Nephron (organoid): ENCODE measurements around the gene GDI2.
A peak's percentile ranks its signal among the peaks of the same experiment; 100 is the strongest.

Source experiments
- H3K27ac Mint-ChIP-seq, 3 experiments: 2 replicates each; pipeline ENCODE4 v1.8.0; 2020; ENCODE audit warnings: mixed read lengths in 3 of 3, mild to moderate bottlenecking in 2 of 3, moderate library complexity in 1 of 3
- H3K27me3 Mint-ChIP-seq: 2 replicates; pipeline ENCODE4 v1.8.0; 2021; ENCODE audit warnings: low read depth, mild to moderate bottlenecking, moderate library complexity, mixed read lengths
- H3K36me3 Mint-ChIP-seq: 2 replicates; pipeline ENCODE4 v1.8.0; 2020; ENCODE audit warnings: low read depth, mixed read lengths
- H3K4me1 Mint-ChIP-seq: 2 replicates; pipeline ENCODE4 v1.8.0; 2020; ENCODE audit warnings: mixed read lengths
- H3K4me3 Mint-ChIP-seq, 3 experiments: 2 replicates each; pipeline ENCODE4 v1.8.0; 2020; ENCODE audit warnings: mild to moderate bottlenecking in 3 of 3, mixed read lengths in 3 of 3, moderate library complexity in 2 of 3
- H3K9me3 Mint-ChIP-seq: 2 replicates; pipeline ENCODE4 v1.8.0; 2020; ENCODE audit warnings: mixed read lengths
- CTCF ChIP-seq, 3 experiments: fragments of 200-600 bp; sonication (generic); IDR thresholded peaks; one replicate each; pipeline ENCODE4 v1.5.0; 2021; ENCODE audit warnings: antibody characterized with exemption in 3 of 3; ENCODE audit not compliant: unreplicated experiment in 3 of 3

The GDI2 gene

GRCh38 chr10:5736591-5736990 is 76.6 kb downstream of the GDI2 start:
- no peak for TF ChIP-seq CTCF (IDR thresholded peaks at IDR 0.05; ENCODE audit: unreplicated experiment in 3 of 3)
- Mint-ChIP-seq H3K4me3 (no peak overlapping the region), H3K4me1 (no peaks in the 10 kb centered on the region), H3K27me3 (no peaks in the 10 kb centered on the region), H3K36me3 (peaks cover 39% of the 10 kb centered on the region), H3K27ac (peak overlapping the region in 2 of 3 experiments; percentile 8 to 78), H3K9me3 (no peaks in the 10 kb centered on the region)

GRCh38 chr10:5735119-5735518 is 78.1 kb downstream of the GDI2 start:
- no peaks in the 10 kb centered on the region for H3K4me1 Mint-ChIP-seq
- no peak for TF ChIP-seq CTCF (IDR thresholded peaks at IDR 0.05; ENCODE audit: unreplicated experiment in 3 of 3)
- no peaks in the 10 kb centered on the region for H3K27me3 Mint-ChIP-seq
- no peak overlapping the region for H3K4me3 Mint-ChIP-seq
- H3K36me3 Mint-ChIP-seq, result peaks cover 41% of the 10 kb centered on the region
- peak overlapping the region in 1 of 3 experiments; percentile 75 for H3K27ac Mint-ChIP-seq
- no peaks in the 10 kb centered on the region for H3K9me3 Mint-ChIP-seq

GRCh38 chr10:5732141-5732540 is 81.1 kb downstream of the GDI2 start:
- Mint-ChIP-seq H3K36me3 (peaks cover 41% of the 10 kb centered on the region), H3K27ac (no peak overlapping the region), H3K27me3 (no peaks in the 10 kb centered on the region), H3K9me3 (no peaks in the 10 kb centered on the region), H3K4me3 (no peak overlapping the region), H3K4me1 (no peaks in the 10 kb centered on the region)
- no peak for TF ChIP-seq CTCF (IDR thresholded peaks at IDR 0.05; ENCODE audit: unreplicated experiment in 3 of 3)

GRCh38 chr10:5731559-5731958 is 81.7 kb downstream of the GDI2 start:
- Mint-ChIP-seq H3K4me1 (no peaks in the 10 kb centered on the region), H3K27me3 (no peaks in the 10 kb centered on the region), H3K36me3 (peaks cover 43% of the 10 kb centered on the region), H3K9me3 (no peaks in the 10 kb centered on the region), H3K4me3 (no peak overlapping the region), H3K27ac (no peak overlapping the region)
- no peak for TF ChIP-seq CTCF (IDR thresholded peaks at IDR 0.05; ENCODE audit: unreplicated experiment in 3 of 3)

- Mint-ChIP-seq H3K4me3 (no peak overlapping the region), H3K4me1 (no peaks in the 10 kb centered on the region), H3K9me3 (no peaks in the 10 kb centered on the region), H3K36me3 (peaks cover 45% of the 10 kb centered on the region), H3K27ac (no peak overlapping the region), H3K27me3 (no peaks in the 10 kb centered on the region)
- TF ChIP-seq CTCF (IDR thresholded peaks at IDR 0.05; ENCODE audit: unreplicated experiment in 3 of 3), result no peak
Measured at GRCh38 chr10:5730766-5731165, 82.5 kb downstream of the GDI2 start.

- no peak for TF ChIP-seq CTCF (IDR thresholded peaks at IDR 0.05; ENCODE audit: unreplicated experiment in 3 of 3)
- Mint-ChIP-seq H3K36me3 (peaks cover 33% of the 10 kb centered on the region), H3K4me1 (no peaks in the 10 kb centered on the region), H3K27me3 (no peaks in the 10 kb centered on the region), H3K9me3 (no peaks in the 10 kb centered on the region), H3K4me3 (no peak overlapping the region), H3K27ac (no peak overlapping the region)
Measured at GRCh38 chr10:5723692-5724091, 89.5 kb downstream of the GDI2 start.
